ENCODE measurements around the gene ACP1. TPM values are rescaled to one million over a fixed set of nuclear protein-coding genes. Genes with fewer than 3 reads are reported as not detected.

Gene ACP1
- total and polyA plus RNA-seq, 2 experiments from 2014 or later = 189 to 281 TPM

DNA sequence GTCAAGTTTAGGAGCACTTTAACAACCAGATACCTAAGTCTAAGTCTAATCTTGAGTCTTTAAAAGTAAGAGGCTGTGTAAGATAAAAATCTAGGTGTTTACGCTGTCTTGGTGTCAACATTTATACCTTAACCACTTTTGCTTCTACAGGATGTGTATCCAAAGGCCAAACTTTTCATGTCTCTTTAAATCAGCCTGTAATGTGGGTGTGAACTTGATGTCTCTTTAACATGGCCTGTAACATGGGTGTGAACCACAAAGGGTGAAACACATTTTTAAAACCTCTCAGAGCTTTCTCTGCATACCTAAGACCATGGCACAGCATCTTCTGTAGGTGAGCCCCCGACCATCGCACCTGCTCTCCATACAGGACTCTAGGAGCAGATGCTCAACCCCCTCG lies 41.3 kb upstream of the ACP1 start (continued):
- TF ChIP-seq, protein P1, sequence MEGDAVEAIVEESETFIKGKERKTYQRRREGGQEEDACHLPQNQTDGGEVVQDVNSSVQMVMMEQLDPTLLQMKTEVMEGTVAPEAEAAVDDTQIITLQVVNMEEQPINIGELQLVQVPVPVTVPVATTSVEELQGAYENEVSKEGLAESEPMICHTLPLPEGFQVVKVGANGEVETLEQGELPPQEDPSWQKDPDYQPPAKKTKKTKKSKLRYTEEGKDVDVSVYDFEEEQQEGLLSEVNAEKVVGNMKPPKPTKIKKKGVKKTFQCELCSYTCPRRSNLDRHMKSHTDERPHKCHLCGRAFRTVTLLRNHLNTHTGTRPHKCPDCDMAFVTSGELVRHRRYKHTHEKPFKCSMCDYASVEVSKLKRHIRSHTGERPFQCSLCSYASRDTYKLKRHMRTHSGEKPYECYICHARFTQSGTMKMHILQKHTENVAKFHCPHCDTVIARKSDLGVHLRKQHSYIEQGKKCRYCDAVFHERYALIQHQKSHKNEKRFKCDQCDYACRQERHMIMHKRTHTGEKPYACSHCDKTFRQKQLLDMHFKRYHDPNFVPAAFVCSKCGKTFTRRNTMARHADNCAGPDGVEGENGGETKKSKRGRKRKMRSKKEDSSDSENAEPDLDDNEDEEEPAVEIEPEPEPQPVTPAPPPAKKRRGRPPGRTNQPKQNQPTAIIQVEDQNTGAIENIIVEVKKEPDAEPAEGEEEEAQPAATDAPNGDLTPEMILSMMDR (conservative IDR thresholded peaks at IDR 0.05; ENCODE audit: low read depth in 2 of 2) = no peak
- TF ChIP-seq NANOG (IDR thresholded peaks at IDR 0.05; ENCODE audit: borderline replicate concordance) = no peak
- no peak for TF ChIP-seq EZH2 (IDR thresholded peaks at IDR 0.05; ENCODE audit: low read depth, unreplicated experiment)
- TF ChIP-seq STAT1 (IDR thresholded peaks at IDR 0.05; ENCODE audit: unreplicated experiment) = no peak
- TF ChIP-seq, protein P2, sequence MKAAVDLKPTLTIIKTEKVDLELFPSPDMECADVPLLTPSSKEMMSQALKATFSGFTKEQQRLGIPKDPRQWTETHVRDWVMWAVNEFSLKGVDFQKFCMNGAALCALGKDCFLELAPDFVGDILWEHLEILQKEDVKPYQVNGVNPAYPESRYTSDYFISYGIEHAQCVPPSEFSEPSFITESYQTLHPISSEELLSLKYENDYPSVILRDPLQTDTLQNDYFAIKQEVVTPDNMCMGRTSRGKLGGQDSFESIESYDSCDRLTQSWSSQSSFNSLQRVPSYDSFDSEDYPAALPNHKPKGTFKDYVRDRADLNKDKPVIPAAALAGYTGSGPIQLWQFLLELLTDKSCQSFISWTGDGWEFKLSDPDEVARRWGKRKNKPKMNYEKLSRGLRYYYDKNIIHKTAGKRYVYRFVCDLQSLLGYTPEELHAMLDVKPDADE (IDR thresholded peaks at IDR 0.05) = no peak
- TF ChIP-seq, protein P3, sequence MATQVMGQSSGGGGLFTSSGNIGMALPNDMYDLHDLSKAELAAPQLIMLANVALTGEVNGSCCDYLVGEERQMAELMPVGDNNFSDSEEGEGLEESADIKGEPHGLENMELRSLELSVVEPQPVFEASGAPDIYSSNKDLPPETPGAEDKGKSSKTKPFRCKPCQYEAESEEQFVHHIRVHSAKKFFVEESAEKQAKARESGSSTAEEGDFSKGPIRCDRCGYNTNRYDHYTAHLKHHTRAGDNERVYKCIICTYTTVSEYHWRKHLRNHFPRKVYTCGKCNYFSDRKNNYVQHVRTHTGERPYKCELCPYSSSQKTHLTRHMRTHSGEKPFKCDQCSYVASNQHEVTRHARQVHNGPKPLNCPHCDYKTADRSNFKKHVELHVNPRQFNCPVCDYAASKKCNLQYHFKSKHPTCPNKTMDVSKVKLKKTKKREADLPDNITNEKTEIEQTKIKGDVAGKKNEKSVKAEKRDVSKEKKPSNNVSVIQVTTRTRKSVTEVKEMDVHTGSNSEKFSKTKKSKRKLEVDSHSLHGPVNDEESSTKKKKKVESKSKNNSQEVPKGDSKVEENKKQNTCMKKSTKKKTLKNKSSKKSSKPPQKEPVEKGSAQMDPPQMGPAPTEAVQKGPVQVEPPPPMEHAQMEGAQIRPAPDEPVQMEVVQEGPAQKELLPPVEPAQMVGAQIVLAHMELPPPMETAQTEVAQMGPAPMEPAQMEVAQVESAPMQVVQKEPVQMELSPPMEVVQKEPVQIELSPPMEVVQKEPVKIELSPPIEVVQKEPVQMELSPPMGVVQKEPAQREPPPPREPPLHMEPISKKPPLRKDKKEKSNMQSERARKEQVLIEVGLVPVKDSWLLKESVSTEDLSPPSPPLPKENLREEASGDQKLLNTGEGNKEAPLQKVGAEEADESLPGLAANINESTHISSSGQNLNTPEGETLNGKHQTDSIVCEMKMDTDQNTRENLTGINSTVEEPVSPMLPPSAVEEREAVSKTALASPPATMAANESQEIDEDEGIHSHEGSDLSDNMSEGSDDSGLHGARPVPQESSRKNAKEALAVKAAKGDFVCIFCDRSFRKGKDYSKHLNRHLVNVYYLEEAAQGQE (IDR thresholded peaks at IDR 0.05; ENCODE audit: unreplicated experiment) = no peak
- TF ChIP-seq POLR2AphosphoS5 (IDR thresholded peaks at IDR 0.05; ENCODE audit: low read depth) = no peak

DNA sequence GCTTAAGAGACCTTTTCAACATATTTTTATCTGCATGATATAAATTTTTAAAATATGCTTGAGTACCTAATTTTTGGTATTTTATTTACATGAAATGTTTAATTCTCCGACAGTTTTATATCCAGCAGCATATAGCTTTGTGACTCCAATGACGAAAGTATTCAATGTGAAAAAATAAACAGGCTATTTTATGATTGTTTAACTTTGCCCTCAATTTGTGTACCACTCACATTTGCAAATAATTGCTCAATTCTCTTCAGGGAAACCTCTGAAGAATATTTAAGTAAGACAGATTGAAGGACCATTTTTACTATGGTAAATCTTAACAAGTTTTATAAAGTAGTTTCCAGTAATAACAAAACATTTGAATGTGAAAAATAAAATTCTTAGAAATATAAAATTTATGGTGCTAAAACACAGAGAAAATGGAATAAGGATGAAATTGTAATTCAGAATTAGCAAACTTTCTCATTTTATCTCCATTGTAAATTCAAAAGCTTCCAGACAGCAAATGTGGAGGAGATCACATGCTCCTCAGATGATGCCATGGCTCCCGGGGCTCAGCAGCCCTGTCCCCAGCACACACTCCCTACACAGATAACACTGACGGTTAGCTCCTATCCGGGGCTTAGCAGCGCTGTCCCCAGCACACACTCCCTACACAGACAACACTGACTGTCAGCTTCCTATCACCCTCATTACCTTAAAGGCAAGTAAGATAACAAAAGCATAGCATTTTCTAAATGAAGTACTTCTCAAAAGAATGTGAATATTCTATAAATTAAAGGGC lies 40.6 kb upstream of the ACP1 start:
- H3F3A ChIP-seq (replicated peaks; ENCODE audit: low read depth) = no peaks in the 10 kb centered on the region
- H3K4me3 ChIP-seq = no peak overlapping the region
- H3K27ac ChIP-seq (ENCODE audit: low read depth) = no peak overlapping the region
- no peaks in the 10 kb centered on the region for H3K9me2 ChIP-seq (ENCODE audit: insufficient read depth)
- H2AFZ ChIP-seq = no peak overlapping the region
- H3K9me3 Mint-ChIP-seq = no peaks in the 10 kb centered on the region
- H3K27me3 ChIP-seq (ENCODE audit: insufficient read depth) = no peaks in the 10 kb centered on the region
- H3K4me2 ChIP-seq = no peak overlapping the region
- H3K79me2 ChIP-seq (replicated peaks; ENCODE audit: insufficient read depth) = no peaks in the 10 kb centered on the region
- no peak overlapping the region for H3K27ac Mint-ChIP-seq
- H3K4me1 ChIP-seq (ENCODE audit: insufficient read depth) = no peaks in the 10 kb centered on the region
- H3K4me1 Mint-ChIP-seq = no peaks in the 10 kb centered on the region
- DNase-seq (ENCODE audit: low spot score) (no peak), ATAC-seq (no peak)
- H3K36me3 Mint-ChIP-seq (ENCODE audit: low read depth) = peaks cover 26% of the 10 kb centered on the region; the same call in 2 of the 3 replicates
- no peaks in the 10 kb centered on the region for H3K27me3 Mint-ChIP-seq (ENCODE audit: insufficient read depth, low read depth, poor library complexity)
- no peaks in the 10 kb centered on the region for H4K20me1 ChIP-seq (replicated peaks; ENCODE audit: insufficient read depth)
- H3K36me3 ChIP-seq (ENCODE audit: insufficient read depth) = peaks cover 5% of the 10 kb centered on the region; the same call in 1 of the 2 replicates
- no peak overlapping the region for H3K4me3 Mint-ChIP-seq
- TF ChIP-seq, protein P3 (IDR thresholded peaks at IDR 0.05; ENCODE audit: unreplicated experiment) = no peak
- TF ChIP-seq, protein P1 (conservative IDR thresholded peaks at IDR 0.05; ENCODE audit: low read depth in 2 of 2) = no peak
- TF ChIP-seq, protein P2 (IDR thresholded peaks at IDR 0.05) = no peak
- no peak for TF ChIP-seq NANOG (IDR thresholded peaks at IDR 0.05; ENCODE audit: borderline replicate concordance)
- TF ChIP-seq ZNF114 (CRISPR knock-in tag; IDR thresholded peaks at IDR 0.05) = no peak
- TF ChIP-seq ZNF331 (CRISPR knock-in tag; IDR thresholded peaks at IDR 0.05; ENCODE audit: low read depth) = no peak
- TF ChIP-seq CREB1 (CRISPR knock-in tag; IDR thresholded peaks at IDR 0.05; ENCODE audit: low read depth) = no peak
- no peak for TF ChIP-seq EZH2phosphoT487 (IDR thresholded peaks at IDR 0.05; ENCODE audit: unreplicated experiment)
- no peak for TF ChIP-seq EZH2 (IDR thresholded peaks at IDR 0.05; ENCODE audit: low read depth, unreplicated experiment)
- no peak for TF ChIP-seq POLR2AphosphoS5 (IDR thresholded peaks at IDR 0.05; ENCODE audit: low read depth)
- TF ChIP-seq JUNB (IDR thresholded peaks at IDR 0.05; ENCODE audit: unreplicated experiment) = no peak

All from GM23338 (cell line).